MM.1S (cell line): ENCODE results near the gene GNL2.

ENCODE experiments used
- DNase-seq: peaks from one replicate; pipeline ENCODE4 v3.0.0-alpha.2; 2015
- H2AFZ ChIP-seq: fragments of 300-600 bp; sonication (generic); 2 replicates; pipeline ENCODE4 v1.6.0; 2016; ENCODE audit warnings: antibody characterized with exemption, low read length
- H3F3A ChIP-seq: fragments of 300-600 bp; sonication (generic); 2 replicates; pipeline ENCODE4 v1.6.1; 2016; ENCODE audit warnings: mild to moderate bottlenecking, antibody characterized with exemption, low read length, moderate library complexity, mixed read lengths; ENCODE audit not compliant: insufficient read depth
- H3K27ac ChIP-seq: fragments of 300-600 bp; sonication (generic); 2 replicates; pipeline ENCODE4 v1.5.1; 2016; ENCODE audit warnings: mild to moderate bottlenecking, low read length
- H3K27me3 ChIP-seq: fragments of 300-600 bp; sonication (generic); replicated peaks from 2 replicates; pipeline ENCODE4 v1.6.0; 2016; ENCODE audit warnings: low read length; ENCODE audit not compliant: insufficient read depth
- H3K36me3 ChIP-seq: fragments of 300-600 bp; sonication (generic); replicated peaks from 2 replicates; pipeline ENCODE4 v1.6.1; 2016; ENCODE audit warnings: mild to moderate bottlenecking, low read length, mixed read lengths; ENCODE audit not compliant: insufficient read depth
- H3K4me1 ChIP-seq: fragments of 300-600 bp; sonication (generic); 2 replicates; pipeline ENCODE4 v1.6.1; 2016; ENCODE audit warnings: low read length, mixed read lengths
- H3K4me2 ChIP-seq: fragments of 300-600 bp; sonication (generic); 2 replicates; pipeline ENCODE4 v1.6.0; 2016; ENCODE audit warnings: low read depth, low read length
- H3K4me3 ChIP-seq: fragments of 300-600 bp; sonication (generic); 2 replicates; pipeline ENCODE4 v1.5.1; 2016; ENCODE audit warnings: low read length, mixed read lengths
- H3K79me2 ChIP-seq: fragments of 300-600 bp; sonication (generic); 2 replicates; pipeline ENCODE4 v1.6.1; 2016; ENCODE audit warnings: mixed run types, low read length, mixed read lengths
- H3K9ac ChIP-seq: fragments of 300-600 bp; sonication (generic); 2 replicates; pipeline ENCODE4 v1.6.1; 2016; ENCODE audit warnings: low read length, mixed read lengths
- H3K9me2 ChIP-seq: fragments of 300-600 bp; sonication (generic); replicated peaks from 2 replicates; pipeline ENCODE4 v1.6.1; 2016; ENCODE audit warnings: mild to moderate bottlenecking, low read length, mixed read lengths; ENCODE audit not compliant: insufficient read depth
- H3K9me3 ChIP-seq: fragments of 300-600 bp; sonication (generic); replicated peaks from 2 replicates; pipeline ENCODE4 v1.6.1; 2016; ENCODE audit warnings: mild to moderate bottlenecking, low read length, mixed read lengths; ENCODE audit not compliant: insufficient read depth
- H4K20me1 ChIP-seq: fragments of 300-600 bp; sonication (generic); 2 replicates; pipeline ENCODE4 v1.6.1; 2016; ENCODE audit warnings: mild to moderate bottlenecking, low read length, moderate library complexity, mixed read lengths; ENCODE audit not compliant: insufficient read depth
- EZH2 ChIP-seq: fragments of 300-600 bp; sonication (generic); optimal IDR thresholded peaks from 2 replicates; pipeline ENCODE3; 2017; ENCODE audit warnings: low read depth, mild to moderate bottlenecking, antibody characterized with exemption, low read length, mixed read lengths
- EZH2phosphoT487 ChIP-seq: fragments of 300-600 bp; sonication (generic); IDR thresholded peaks from 2 replicates; pipeline ENCODE4 v1.6.1; 2018; ENCODE audit warnings: antibody characterized with exemption, low read length
- TF ChIP-seq, protein P1 (sequence below): fragments of 300-600 bp; sonication (generic); IDR thresholded peaks from 2 replicates; pipeline ENCODE4 v1.5.1; 2016; ENCODE audit warnings: antibody characterized with exemption, low read length, mixed read lengths

The GNL2 gene

DNA sequence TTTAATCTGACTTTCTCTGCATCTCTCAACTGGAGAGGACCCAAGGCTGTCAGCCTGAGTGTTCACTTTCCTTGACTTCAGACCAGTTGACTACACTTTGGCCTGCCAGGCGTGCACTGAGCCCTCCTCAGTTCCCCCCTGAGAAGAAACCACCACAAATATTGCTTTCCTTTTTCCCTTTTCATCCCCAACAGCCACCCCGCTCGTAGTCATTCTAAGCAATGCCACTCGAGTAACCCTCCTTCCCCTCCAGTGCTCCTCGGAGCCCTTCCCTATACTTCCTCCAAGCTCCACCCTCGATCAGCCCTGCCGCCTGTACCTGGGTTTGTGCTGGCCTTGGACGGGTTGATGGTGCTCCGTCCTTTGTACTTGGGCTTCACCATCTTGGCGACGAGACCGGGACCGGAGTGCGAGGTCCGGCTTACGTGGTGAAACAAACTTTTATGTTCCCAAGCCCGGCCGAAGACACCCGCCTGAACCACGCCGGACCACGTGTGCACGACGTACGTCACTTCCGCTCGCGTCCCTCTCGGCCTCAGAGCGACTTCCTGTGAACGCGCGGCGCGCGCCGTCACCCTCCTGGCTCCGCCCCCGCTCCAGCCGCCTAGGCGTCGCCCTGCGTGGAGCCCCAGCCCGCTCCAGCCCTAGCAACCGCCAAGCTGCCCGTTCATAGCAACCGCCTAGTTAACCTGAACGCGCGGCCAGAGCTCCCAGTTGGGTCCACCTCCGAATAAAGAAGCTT lies at the start of gene GNL2:
GNL2 (minus strand) TSS at position 498 of the 742 bp plus-strand sequence; CDS start at position 383, 115 bp downstream.
- Histone ChIP-seq H3K36me3 (peaks cover 10% of the 10 kb centered on the region), H3K4me2 (peak within 1 kb of the TSS; percentile 90), H3K9me2 (no peaks in the 10 kb centered on the region), H4K20me1 (no peaks in the 10 kb centered on the region), H3K27ac (peak within 1 kb of the TSS; percentile 58; the same call in 1 of the 2 replicates), H3K9ac (peak within 1 kb of the TSS; percentile 81), H3F3A (no peaks in the 10 kb centered on the region), H3K27me3 (no peaks in the 10 kb centered on the region), H3K9me3 (no peaks in the 10 kb centered on the region), H3K79me2 (peaks cover 48% of the 10 kb centered on the region), H2AFZ (peak within 1 kb of the TSS; percentile 75), H3K4me3 (peak within 1 kb of the TSS; percentile 88), H3K4me1 (peaks cover 10% of the 10 kb centered on the region)
- peak; percentile 98 for DNase-seq
- TF ChIP-seq EZH2: no peak
- TF ChIP-seq, protein P1, sequence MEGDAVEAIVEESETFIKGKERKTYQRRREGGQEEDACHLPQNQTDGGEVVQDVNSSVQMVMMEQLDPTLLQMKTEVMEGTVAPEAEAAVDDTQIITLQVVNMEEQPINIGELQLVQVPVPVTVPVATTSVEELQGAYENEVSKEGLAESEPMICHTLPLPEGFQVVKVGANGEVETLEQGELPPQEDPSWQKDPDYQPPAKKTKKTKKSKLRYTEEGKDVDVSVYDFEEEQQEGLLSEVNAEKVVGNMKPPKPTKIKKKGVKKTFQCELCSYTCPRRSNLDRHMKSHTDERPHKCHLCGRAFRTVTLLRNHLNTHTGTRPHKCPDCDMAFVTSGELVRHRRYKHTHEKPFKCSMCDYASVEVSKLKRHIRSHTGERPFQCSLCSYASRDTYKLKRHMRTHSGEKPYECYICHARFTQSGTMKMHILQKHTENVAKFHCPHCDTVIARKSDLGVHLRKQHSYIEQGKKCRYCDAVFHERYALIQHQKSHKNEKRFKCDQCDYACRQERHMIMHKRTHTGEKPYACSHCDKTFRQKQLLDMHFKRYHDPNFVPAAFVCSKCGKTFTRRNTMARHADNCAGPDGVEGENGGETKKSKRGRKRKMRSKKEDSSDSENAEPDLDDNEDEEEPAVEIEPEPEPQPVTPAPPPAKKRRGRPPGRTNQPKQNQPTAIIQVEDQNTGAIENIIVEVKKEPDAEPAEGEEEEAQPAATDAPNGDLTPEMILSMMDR: no peak
- TF ChIP-seq EZH2phosphoT487: no peak

DNA sequence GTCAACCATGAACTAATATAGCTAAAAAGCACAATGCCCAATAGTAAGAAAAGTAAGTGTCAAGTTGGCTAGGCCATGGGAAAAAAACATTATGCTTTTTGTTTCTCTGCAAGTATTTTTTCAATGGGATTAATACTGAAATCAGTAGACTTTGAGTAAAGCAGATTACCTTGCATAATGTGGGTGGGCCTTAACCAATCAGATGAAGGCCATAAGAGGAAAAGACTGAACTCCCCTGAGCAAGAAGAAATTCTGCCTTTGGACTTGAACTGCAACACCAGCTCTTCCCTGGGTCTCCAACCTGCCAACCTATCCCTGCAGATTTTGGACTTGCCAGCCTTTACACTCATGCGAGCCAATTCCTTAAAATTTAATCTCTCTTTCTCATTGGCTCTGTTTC lies 45.3 kb upstream of the GNL2 start:
- TF ChIP-seq, protein P1: no peak
- no peak for TF ChIP-seq EZH2phosphoT487
- no peak for TF ChIP-seq EZH2
- H3K4me1 ChIP-seq: no peaks in the 10 kb centered on the region
- no peak overlapping the region for H3K27ac ChIP-seq
- no peaks in the 10 kb centered on the region for H3K36me3 ChIP-seq
- no peaks in the 10 kb centered on the region for H3K79me2 ChIP-seq
- H3K4me3 ChIP-seq: no peak overlapping the region
- no peaks in the 10 kb centered on the region for H4K20me1 ChIP-seq
- H3F3A ChIP-seq: no peaks in the 10 kb centered on the region
- no peaks in the 10 kb centered on the region for H3K9me2 ChIP-seq
- H3K27me3 ChIP-seq: peaks cover 30% of the 10 kb centered on the region
- no peak overlapping the region for H3K4me2 ChIP-seq
- H2AFZ ChIP-seq: no peak overlapping the region
- no peaks in the 10 kb centered on the region for H3K9me3 ChIP-seq
- no peak for DNase-seq
- H3K9ac ChIP-seq: no peak overlapping the region

DNA sequence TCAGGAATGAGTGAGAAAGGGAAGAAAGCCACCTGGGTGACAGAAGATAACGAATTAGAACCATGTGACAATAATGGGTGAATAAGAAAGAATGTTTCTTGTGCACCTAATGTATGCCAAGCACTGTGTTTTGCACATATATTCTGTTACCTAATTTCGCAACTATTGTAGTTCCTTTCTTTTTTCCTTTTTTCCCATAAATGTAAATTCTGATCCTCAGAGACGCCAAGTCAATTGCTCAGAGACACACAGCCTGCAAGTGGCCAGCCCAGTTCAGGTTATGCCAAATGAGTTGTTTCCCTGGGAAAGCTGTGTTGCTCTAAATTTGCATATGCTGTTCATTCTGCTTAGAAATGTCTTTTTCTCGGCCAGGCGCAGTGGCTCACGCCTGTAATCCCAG lies 40.7 kb upstream of the GNL2 start:
- H3K27ac ChIP-seq: no peak overlapping the region
- H3K9ac ChIP-seq: no peak overlapping the region
- H2AFZ ChIP-seq: no peak overlapping the region
- no peaks in the 10 kb centered on the region for H3K79me2 ChIP-seq
- H3K4me3 ChIP-seq: no peak overlapping the region
- H4K20me1 ChIP-seq: no peaks in the 10 kb centered on the region
- no peaks in the 10 kb centered on the region for H3K4me1 ChIP-seq
- H3K9me3 ChIP-seq: no peaks in the 10 kb centered on the region
- no peaks in the 10 kb centered on the region for H3F3A ChIP-seq
- no peaks in the 10 kb centered on the region for H3K9me2 ChIP-seq
- no peak overlapping the region for H3K4me2 ChIP-seq
- peaks cover 65% of the 10 kb centered on the region for H3K27me3 ChIP-seq
- DNase-seq: no peak
- TF ChIP-seq, protein P1: no peak
- TF ChIP-seq EZH2phosphoT487 (no peak), EZH2 (no peak)
- no peaks in the 10 kb centered on the region for H3K36me3 ChIP-seq
